NK-92 treated with Interleukin-12 subunit alpha and Interleukin-12 subunit beta, amount 100 ng/mL, for 24 hours (cell line): ENCODE measurements around the gene ANKRD16.
"Not testable (repeated sequence)": the region's sequence is repeated elsewhere in the genome, so short reads cannot be mapped to it uniquely, and the experiment has no call there.

ENCODE experiments used
- DNase-seq: peaks from one replicate; lab custom pipeline; 2025; lab: John Stamatoyannopoulos, UW

The ANKRD16 gene

DNA sequence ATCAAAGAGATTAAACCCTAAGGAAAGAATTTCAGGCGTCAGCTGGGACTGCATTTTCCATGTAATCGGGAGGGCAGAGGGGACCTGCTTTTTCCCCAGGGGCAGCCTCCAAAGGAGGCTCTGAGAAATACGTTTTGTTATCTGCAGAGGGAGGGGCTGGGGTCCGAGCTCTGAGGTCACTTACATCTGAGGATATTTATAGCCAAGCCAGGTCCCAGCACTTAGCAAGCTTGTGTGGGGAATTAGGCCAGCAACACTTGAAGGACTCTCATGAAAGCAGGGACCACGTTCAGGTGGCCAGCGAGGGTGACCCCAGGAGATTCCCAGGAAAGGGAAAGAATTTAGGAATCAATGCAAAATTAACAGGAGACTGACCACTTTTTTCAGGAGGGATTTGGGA, 55.9 kb downstream of the ANKRD16 start:
- no peak for DNase-seq

- no peak for DNase-seq
Measured at GRCh38 chr10:5832946-5833345, 56.7 kb downstream of the ANKRD16 start.

DNA sequence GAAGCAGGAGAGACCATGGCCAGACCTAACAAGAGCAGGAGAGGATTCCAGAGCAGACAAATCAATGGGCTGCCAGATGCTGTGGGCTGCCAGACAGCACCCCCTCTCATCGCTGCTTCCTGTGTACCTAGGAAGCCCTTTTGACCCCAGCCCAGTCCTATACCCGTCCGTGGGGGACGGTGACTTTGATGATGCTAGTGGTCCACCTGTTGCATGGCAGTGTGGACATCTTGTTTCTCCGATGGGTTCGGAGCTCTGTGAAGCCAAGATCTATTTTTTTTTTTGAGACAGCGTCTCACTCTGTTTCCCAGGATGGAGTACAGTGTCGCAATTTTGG, 58.3 kb downstream of the ANKRD16 start:
- DNase-seq, result no peak

DNA sequence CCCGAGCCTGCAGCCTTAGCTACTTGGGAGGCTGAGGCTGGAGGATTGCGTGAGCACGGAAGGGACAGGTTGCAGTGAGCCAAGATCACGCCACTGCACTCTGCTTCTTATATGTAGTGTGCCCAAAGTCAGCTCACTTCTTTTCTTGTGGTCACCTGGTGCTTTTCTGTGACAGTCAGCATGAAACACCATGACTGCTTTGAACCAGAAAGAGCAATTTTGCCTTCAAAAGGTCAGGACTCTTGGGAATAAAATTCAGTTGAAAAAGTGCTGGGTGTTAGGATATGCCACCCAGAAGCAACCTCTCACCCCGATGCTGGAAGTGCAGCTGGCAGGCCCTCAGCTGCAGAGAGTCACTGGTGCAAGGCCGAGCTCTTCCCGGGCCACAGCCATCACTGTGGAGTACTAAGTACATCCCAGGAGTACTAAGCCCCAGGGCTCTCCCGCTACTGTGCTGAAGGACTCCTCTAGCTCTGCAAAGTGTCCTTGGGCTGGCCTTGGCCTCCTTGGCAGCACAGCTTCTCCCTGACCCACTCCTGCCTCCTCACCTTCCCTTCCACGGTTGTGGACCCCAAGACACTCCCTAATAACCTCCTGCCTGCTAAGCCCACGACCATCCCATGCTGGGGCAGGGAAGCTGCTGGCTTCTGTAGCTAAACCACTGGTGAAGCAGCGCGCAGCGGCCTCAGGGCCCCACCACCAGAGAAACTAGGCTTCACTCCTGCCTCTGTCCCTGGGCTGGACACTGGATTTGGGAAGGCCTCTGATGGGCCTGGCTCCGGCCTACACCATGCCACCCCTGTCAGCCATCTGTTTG, 58.9 kb downstream of the ANKRD16 start:
- no peak for DNase-seq

DNA sequence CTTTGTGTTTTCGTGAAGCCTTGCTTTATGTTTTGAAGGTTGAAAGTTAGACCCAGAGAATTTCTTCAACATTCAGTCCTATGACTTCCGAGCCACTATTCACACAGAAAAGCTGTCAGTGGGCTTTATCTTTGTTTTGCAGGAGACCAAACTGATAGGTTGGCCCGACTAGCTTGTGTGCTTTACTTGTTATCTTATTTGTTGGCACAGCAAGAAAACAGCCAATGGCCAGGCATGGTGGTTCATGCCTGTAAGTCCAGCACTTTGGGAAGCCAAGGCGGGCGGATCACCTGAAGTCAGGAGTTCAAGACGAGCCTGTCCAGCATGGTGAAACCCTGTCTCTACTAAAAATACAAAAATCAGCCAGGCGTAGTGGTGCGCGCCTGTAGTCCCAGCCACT, 60.4 kb downstream of the ANKRD16 start:
- DNase-seq, result no peak

GRCh38 chr10:5828725-5829124, 61.0 kb downstream of the ANKRD16 start:
- no peak for DNase-seq

DNA sequence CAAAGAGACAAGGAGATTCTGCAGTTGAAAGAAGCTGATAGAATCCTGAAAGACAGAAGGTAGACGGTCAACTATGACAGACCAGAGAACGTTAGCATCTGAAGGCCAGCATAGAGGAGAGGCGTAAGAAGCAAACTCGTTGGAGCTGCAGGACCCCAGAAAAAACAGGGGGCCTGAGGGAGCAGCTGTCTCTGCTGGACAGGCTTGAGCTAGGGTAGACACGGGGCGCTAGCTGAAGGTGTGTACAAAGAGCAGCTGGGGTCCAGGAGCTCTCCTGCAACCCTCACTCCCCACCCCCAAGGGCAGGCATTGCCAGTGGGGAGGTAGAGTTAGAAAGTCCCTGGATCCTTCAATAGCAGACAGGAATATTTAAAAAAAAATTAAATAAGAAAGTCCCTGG, 61.9 kb downstream of the ANKRD16 start:
- DNase-seq, result no peak

GRCh38 chr10:5826511-5826910, 63.2 kb downstream of the ANKRD16 start:
- DNase-seq, result not testable (repeated sequence)

- no peak for DNase-seq
Measured at GRCh38 chr10:5818894-5819293, 70.8 kb downstream of the ANKRD16 start.

GRCh38 chr10:5818048-5818331, 71.7 kb downstream of the ANKRD16 start:
- DNase-seq, result no peak

GRCh38 chr10:5817322-5818047, 72.2 kb downstream of the ANKRD16 start:
- DNase-seq, result no peak

GRCh38 chr10:5816170-5816569, 73.5 kb downstream of the ANKRD16 start:
- DNase-seq, result no peak

GRCh38 chr10:5814110-5815107, 75.3 kb downstream of the ANKRD16 start:
- DNase-seq, result no peak

DNA sequence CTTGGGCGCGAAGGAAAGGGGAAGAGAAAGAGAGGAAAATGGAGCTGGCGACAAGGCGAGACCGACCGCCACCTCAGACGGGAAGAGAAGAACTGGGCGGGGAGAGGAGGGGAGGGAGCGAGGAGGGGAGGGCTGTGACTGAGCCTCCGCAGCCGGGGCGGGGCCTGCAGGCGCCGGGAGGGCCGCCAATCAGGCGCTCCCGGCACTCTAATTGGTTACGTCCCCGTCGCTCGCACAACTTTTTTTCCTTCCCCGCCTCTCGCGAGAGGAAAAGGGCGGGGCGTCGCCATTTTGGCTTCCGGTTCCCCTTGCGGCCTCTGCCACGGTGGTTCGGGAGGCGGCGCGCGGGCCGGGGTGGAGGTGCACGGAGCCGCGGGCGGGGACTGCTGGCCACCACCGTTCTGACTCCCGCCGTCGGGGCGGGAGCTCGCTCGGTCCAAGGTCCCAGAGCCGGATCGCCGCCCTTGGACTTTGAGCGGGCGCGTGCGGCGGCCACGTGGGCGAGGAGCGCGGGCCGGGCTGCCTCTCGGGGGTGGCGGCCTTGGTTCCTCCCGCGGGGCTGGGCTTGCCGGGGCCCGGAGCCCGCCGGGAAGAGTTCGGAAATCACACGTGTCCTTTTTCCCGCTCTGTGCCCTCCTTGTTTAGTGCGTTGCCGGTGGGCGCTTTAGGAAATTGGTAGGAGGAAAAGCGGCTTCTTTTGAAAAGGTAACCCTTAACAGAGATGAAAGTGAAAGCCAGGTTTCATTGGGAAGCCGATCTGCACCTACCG, 76.2 kb downstream of the ANKRD16 start, which contains the start of gene GDI2:
TSS of gene GDI2 (minus strand) at position 94 of the 769 bp plus-strand sequence. CDS start 176 bp downstream, outside the sequence.
- peak; percentile 91 for DNase-seq

GRCh38 chr10:5813091-5813340, 76.7 kb downstream of the ANKRD16 start:
- DNase-seq, result no peak

- peak; percentile 54 for DNase-seq
Measured at GRCh38 chr10:5812283-5813090, 77.2 kb downstream of the ANKRD16 start.
